Islet of Langerhans (tissue), 1 donor: ENCODE measurements around the gene LIN7A.

ENCODE experiments used
- FAIRE-seq: peaks from one replicate; lab custom pipeline; 2011; peaks lifted over from hg19 to GRCh38; lab: Jason Lieb, UNC

The LIN7A gene

DNA sequence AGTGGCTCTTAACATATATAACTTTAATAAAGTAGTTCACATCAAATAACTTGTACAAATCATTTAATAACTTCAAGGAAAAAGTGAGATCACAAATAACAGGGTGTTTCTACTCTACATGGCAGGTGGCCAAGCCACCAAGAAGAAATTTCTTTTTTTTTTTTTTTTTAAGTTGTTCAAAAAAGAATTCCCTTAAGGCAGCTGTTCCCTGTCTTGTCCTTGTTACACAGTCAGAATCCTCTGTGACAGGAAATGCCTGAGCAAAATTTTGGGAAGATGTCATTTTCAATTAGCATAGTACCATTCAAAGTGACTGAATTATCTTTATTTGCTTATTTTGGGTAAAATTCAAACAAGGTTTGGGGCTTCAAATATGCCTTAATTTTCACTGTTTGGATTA, 79.4 kb downstream of the LIN7A start:
- no peak for FAIRE-seq

DNA sequence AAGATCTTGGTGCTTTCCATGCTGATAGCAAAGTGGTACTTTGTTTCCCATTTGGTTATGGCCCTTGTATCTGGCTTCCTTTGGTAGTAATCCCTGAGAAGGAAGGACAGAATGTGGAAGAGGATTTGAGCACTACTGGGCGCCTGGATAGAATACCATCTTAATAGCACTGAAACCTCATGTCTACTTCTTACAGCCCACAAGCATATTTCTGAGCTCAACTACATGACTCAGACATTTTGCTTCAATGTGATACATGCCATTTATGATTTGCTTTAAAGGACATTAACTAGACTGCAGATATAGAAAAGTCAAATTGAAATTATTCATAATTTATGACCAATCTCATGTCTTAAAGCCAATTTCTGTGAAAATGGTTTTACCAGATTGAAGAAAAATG, 80.4 kb downstream of the LIN7A start:
- FAIRE-seq = no peak

DNA sequence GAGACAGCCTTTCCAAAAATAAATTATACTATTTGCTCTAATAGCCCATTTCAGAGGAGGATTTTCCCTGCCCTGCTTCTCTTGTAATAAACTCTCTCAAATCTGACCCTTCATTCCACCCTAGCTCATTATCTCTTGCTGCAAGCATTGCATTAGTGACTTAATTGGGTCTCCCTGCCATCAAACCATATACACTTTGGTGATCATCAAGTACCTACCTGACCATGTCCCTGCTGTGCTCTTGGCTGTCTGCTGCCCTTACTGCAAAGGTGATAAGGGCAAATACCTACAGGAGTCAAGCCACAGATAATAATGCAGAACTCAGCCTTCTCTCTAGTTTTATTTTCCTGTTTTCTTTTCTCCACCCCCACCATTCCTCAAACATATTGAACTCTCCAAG, 88.4 kb downstream of the LIN7A start:
- FAIRE-seq = no peak

DNA sequence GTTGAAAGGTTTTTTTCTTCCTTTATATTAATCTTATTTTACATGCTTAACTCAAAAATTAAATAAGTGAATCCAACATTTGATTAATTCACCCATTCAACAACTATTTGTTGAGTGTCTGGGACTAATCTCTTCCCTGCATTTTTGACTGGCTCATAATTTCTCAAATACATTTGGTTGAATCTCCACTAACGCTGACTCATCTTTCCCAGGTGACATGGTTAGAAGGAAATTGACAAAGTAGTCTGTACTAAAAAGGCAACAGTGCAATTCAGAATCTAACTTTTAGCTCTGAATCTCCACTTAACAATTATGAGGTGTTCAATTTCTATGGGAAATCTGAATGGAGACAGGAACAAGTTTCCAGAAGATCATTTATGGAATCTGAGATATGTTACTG, 88.9 kb downstream of the LIN7A start:
- no peak for FAIRE-seq

DNA sequence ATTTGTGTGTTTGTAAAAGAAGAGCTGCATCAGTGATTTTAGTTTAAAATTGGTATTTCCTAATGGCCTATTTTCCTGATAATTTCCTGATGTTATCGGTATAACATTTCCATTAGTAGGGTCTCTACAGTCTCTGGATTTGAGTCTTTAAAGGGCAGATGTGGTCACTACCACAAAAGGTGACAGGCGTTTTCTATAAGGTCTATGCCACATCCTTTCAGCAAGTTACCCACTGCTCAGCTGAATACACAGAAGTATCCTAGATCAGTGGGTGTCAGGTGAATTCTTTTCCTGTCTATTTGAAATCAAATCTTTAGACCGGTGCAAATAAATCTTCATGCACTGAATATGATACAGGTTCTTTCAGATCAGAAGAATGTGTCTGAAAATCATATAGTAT, 90.2 kb downstream of the LIN7A start:
- FAIRE-seq = no peak

DNA sequence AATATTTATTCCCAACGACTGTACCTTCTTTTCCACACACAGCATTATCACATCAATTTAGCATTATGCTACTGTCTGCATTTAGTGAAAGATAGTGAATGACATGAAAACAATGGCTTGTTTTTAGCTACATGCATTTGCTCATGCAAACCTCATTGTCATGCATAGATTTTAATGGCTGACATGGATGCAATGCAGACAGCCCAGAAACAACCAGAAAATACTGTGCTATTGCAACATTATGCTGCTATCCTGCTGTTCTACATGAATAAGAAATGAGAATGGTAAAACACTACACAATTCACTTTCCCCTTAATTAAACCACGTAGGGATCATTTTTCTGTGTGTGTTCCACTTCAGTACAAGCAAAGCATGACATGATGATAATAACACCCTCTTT, 90.8 kb downstream of the LIN7A start:
- no peak for FAIRE-seq

DNA sequence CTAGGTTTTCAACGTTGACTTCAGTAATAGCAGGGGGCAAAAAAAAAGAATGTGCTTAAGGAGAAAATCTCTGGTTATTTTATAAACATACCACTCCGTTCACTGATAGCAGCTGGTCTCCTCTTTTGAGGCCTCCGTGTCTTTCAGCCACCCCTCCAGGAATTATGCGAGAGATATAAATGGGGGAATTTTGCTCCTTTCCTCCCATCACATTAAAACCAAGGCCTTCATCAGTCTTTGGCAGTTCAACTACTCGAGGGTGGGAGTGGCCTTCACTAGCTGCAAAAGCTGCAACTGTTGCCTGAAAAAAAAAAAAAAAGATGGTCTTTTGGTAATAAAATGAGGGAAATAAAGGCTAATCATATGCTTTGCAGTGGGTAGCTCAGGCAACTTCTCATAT, 92.1 kb downstream of the LIN7A start:
- no peak for FAIRE-seq

DNA sequence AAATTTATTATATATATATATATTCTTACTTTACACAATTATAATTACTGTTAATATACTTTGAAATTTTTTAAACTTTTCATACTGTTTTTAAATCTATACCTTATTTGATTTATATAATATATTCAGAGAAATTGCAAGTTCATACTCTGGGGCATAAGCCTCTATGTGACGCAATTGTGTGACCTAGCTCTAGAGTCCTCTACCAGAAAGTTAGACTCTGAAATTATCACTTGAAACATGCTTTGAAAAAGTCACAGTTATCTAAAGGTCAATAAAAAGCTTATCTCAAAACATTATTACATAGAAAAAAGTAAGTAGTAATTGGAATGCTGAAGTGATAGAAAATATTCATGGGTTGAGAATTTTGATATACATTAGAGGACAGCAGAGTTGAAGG, 93.8 kb downstream of the LIN7A start:
- FAIRE-seq = no peak

DNA sequence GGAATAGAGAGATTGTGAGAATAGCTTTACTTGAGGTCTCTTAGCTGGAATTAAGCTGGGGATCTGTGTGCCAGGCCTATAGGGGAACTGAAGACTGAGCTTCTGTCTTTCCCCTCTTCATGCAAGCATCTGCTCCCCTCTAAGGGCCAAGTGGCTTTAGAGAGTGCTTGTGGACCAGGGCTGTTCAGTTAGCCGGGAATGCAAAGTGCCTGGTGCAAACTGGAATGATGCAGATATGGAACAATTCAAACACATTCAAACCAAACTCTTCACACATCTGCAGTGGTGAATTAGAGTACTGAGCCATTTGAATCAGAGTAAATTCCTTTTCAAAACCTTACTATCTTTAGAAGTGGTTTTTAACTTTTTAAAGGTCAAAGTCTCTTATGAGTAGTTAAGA, 99.0 kb downstream of the LIN7A start:
- no peak for FAIRE-seq

DNA sequence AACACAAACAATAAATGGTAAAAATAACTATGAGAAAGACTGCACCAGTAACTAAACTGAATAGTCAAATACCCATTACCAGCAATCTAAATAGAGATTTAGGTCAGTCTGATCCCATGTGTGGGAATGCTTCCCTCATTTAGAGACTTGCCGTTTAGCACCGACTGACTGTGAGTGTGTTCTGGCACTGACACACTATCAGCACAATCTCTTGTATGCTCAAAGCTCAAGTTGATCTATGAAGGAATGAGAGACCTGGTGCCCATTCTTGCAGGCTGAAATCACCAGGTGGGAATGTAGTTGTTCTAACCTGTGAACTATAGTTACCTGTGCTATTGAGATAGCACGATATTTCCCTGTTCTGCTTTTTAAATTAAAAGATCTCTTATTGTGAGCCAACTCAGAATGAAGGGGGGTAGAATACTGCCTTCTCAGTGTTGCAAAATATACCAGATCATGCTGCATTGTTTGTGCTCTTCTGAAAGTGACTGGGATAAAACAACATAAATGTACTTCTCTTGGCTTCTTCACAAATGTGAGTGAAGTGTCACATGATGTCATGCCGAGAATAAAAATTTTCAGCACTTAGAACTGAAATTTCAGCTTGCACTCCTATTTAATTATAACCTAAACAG, 99.6 kb downstream of the LIN7A start:
- no peak for FAIRE-seq

DNA sequence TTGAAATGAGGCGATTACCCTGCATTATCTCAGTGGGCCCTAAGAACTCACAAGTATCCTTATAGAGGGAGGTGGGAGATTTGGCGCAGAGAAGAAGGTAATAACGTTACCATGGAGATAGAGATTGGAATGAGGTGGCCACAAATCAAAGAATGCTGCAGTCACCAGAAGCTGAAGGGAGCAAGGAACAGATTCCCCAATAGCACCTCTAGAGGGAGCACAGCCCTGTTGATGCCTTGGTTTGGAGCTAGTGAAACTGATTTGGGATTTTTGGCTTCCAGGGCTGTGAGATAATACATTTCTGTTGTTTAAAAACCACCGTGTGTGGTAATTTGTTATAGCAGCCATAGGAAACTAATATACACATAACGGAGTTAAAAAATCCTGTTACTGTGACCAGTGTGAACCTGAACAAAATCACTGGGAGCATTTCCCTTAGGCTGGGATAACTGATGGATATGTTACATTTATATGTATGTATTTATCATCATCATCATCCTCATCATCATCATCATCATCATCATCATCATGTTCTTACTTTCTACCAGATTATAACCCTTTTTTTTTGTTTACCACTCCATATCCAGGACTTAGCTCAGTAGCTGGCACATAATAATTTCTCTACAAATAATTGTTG, 100.3 kb downstream of the LIN7A start:
- no peak for FAIRE-seq

DNA sequence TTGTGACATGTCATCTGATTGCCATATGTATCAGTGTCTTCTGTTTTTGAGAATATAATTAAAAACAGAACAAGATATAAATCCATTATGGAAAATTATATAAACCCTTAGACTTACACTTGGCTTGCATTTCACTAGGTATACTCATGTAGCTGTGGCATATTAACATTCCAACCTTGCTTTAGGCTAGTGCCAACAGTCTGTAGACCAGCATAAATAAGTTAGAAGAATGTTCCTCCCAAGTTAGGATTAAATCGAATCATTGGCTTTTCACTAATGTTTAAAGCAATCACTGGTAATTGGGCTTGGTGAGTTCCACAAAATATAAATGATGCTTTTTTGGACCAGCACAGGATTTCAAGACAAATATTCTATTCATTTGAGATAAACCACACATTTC, 103.0 kb downstream of the LIN7A start:
- no peak for FAIRE-seq

DNA sequence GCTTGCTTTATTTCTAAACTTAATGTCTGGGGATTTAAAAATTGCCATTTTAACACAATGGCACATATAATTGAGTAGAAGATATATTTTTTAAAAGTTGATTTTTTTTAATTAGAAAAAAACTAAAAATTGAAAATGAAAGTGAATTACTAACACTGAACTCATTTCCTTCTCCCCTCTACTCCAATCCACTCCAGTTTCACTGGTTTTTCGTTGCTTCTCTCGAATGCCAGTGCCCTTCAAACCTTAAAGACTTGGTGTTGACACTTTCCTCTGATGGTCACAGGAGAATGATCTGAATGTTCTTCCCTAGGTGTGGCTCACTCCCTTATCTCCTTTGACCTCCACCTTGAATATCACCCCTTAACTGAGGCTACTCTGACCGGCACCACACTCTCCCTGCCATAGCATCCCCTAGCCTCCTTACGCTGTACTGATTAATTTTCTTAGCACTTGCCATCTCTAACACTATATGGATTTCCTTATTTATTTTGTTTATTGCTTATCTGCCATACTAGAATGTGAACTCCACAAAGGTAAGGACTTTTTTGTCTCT, 107.1 kb downstream of the LIN7A start:
- FAIRE-seq = no peak

DNA sequence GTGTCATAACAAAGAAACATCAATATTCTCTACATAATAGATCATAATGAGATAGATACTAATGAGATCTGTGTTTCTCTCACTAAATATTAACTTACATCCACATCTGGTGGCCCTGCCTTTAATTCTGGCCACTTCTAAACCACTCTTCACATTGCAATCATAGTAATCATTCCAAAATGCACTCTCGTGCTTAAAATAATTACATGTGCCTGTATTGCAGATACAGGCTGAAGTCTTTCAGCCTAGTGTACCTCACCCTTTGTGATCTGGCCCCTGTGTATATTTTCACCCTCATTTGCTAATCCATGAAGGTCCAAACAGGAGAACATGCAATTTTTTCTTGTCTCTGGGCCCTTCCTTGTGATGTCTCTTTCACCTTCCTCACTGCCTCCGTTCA, 108.0 kb downstream of the LIN7A start:
- no peak for FAIRE-seq

DNA sequence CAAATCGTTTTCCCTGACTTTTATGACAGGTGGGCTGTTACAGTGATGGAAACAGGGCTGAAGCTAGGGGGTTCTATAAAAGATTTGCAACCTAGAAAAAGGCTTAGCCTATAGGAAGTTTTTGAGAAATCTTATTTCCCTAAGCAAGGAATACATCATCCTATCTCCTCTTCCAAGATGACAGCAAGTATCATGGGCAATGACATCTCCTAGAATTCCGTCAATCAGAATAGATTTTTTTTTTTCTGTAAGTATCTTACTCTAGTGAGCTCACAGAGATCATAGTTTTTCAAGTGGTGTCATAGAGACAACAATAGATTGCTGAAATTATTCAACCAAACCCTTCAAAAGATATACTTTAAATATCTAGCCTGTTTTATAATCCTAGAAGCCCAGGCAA, 112.2 kb downstream of the LIN7A start:
- FAIRE-seq = no peak

DNA sequence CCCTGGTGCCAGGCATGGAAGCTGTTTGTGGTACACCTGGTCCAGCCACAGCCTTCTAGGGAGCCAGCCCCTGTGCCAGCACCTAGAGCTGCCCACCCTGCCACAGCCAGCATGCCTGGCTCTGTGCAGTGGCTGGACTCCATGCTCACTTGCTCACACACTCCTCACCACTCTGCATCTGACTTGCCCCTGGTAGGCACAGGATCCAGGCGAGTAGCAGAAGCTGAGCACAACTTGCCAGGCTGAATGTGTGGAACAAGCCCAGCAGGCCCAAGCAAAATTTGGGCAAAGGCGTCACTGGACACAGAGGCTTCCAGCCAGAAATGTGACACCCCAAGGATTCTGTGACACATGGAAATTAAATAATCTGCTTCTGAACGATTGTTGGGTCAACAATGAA, 114.3 kb downstream of the LIN7A start:
- FAIRE-seq = no peak

DNA sequence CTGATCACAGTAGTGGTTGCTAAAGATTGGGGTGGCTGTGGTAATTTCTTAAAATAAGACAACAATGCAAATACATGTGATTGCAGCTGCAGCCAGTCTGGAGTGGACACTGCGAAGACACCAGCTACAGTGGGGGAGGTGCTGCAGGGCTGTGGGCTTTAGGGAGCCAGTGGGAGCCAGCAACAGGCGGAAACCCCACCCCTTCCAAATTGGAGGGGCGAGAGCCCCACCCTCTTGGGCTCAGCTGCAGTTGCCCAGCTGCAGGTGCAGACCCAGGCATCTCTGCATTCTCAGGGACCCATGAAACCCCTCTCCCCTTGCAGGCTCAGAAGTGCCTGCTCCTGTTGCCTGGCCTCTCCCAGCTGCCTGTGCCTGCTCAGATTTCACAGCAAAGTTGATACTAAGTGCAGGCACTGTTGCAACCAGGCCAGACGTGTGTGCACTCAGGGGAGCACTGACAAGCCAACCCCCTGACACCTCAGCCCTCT, 116.2 kb downstream of the LIN7A start:
- no peak for FAIRE-seq

DNA sequence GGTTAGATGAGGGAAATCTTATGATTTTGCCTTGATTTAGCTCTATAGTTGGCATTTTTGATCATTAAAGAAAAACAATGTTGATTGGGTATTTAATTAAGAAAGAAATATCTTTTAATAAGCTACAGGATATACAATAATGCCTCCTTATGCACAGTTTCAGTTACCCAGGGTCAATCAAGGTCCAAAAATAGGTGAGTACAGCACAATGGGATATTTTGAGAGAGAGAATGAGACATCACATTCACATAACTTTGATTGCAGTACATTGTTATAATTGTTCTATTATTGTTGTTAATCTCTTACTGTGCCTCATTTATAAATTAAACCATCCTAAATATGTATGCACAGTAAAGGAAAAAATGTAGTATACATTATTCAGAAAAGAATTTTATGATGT, 118.9 kb downstream of the LIN7A start:
- FAIRE-seq = no peak

DNA sequence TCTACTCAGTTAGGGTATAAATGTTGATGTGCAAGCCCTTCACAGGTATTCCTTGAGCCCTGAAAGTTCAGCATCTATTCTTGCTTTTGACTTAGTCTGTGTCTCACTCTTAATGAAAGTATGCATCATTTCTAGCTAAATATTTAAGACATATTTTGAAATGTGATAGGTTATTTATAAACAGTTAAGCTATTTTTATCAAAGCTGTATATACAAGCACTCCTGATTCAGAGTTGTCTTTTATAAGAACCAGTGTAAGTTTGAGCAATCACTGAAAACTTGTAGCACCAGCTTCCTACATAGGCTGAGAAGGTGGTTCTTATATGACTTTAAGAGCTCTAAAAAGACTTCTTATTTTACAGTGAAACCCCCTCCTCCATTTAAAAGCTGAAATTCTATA, 122.4 kb downstream of the LIN7A start:
- no peak for FAIRE-seq

DNA sequence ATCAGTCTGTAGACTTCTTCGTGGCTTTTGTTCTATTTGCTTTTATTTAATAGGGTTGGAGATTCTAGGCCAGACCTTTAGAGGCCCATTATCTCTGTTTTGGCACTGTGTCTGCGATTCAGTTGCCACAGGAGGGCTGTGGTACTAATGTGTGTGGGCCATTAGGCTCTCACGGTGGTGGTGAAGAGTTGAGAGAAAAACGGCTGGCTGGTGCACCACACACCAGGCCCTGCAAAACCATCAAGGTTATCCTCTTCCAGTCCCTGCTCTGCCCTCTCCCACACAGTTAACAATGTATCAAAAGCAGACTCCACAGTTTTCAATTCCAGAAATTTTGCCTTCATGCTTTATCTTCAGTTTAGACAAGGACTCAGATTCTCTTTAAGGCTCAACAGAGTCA, 123.3 kb downstream of the LIN7A start:
- no peak for FAIRE-seq

DNA sequence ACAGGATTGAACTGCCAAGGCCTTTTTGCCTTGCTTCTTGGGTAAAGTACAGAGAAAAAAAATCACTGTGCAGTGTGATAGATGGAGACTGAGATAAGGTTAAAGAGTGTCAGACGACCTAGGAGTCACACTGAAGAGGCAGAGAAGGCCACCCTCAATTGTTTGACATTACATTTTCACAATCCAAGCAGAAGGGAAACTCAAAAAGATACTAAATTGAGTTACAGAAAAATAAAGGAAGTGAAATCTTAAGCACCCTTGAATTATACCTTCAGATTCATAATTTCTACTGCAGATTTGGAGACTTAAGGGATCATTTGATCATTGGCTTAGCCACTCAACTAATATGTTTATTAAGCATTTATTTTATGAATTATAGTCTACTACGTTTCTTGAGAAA, 123.9 kb downstream of the LIN7A start:
- FAIRE-seq = no peak

DNA sequence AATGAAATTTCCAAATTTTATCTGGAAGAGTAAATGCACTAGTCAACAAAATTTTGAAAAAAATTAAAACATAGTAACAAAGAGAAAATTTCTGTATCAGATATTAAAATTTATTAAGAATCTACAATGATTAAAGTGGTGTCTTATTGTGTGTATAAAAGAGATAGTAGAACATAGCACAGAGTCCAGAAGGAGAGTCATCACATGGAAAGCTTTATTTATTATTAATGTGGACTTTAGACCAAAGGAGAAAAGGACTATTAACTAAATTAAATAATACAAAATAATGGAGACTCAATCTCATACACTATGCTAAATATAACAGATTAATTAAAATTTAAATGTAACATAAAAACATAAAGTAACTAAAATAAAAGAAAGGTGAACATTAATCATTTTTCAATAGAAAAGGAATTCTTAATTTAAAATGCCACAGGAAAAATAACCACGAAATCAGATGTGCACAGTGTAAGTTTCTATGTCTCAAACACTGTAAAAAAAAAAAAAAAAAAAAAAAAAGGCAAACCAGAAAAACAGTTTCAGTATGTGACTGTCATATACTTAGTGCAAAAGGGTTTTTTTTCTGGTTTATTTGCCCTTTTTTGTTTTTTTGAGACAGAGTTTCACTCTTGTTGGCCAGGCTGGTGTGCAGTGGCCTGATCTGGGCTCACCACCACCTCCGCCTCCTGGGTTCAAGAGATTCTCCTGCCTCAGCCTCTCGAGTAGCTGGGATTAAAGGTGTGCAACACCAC, 125.6 kb downstream of the LIN7A start:
- no peak for FAIRE-seq

DNA sequence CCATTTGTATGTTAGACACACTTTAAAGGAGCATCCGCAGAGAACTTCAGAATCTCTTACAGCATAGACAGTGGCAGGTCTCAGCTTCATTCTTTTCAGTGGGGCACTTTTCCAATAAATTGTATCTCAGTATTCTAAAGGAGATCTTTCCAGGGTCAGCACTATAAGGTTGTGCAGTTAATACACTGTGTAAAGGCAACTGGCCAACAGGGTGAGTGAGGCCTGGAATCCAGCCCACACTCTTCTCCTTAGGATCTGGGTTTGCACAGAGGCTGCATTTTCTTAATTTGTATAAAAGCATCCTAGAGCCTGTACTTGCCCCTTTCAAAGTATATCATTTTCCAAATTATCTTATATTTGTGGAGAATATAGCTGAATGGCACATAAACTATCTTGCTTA, 126.9 kb downstream of the LIN7A start:
- FAIRE-seq = no peak
